SU-DHL-6 (cell line): ENCODE measurements around the gene ZBTB24.

Experiments used
- EZH2phosphoT487 ChIP-seq: fragments of 200-600 bp; sonication (generic), shearing (Covaris generic); conservative IDR thresholded peaks from 2 replicates; pipeline ENCODE4 v1.6.1; 2018; ENCODE audit warnings: mild to moderate bottlenecking, antibody characterized with exemption, low read length, moderate library complexity, mixed read lengths
- TF ChIP-seq, protein P1 (sequence below): fragments of 200-600 bp; sonication (generic); IDR thresholded peaks from one replicate; pipeline ENCODE4 v1.5.1; 2017; ENCODE audit warnings: antibody characterized with exemption, mild to moderate bottlenecking, low read length, moderate library complexity; ENCODE audit not compliant: insufficient read depth, poor library complexity, severe bottlenecking

- TF ChIP-seq, protein P1, sequence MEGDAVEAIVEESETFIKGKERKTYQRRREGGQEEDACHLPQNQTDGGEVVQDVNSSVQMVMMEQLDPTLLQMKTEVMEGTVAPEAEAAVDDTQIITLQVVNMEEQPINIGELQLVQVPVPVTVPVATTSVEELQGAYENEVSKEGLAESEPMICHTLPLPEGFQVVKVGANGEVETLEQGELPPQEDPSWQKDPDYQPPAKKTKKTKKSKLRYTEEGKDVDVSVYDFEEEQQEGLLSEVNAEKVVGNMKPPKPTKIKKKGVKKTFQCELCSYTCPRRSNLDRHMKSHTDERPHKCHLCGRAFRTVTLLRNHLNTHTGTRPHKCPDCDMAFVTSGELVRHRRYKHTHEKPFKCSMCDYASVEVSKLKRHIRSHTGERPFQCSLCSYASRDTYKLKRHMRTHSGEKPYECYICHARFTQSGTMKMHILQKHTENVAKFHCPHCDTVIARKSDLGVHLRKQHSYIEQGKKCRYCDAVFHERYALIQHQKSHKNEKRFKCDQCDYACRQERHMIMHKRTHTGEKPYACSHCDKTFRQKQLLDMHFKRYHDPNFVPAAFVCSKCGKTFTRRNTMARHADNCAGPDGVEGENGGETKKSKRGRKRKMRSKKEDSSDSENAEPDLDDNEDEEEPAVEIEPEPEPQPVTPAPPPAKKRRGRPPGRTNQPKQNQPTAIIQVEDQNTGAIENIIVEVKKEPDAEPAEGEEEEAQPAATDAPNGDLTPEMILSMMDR = no peak
- no peak for TF ChIP-seq EZH2phosphoT487
These were observed 28.3 kb downstream of the ZBTB24 start for GRCh38 chr6:109454496-109455436.
